ENCODE results near the gene ANO1.

Gene ANO1

DNA sequence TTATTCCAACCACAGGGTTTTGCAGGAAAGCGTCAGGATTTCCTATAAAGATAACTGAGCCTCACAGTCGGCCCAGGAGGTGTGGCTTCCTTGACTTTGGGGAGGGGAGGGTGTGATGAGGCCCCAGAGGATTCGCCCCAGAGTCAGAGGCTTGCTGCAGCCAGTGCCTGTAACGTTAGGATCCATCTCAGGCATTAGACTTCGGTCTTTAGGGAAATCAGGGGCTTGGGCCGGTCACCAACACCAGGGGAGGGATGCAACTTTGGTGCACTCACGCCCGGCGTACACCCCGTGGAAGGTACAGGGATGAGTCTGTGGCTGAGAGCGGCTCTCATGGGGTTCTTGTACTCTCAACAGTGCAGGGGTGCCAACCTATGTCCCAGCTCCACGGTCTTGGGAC is 5.7 kb upstream of the ANO1 start:
- TF ChIP-seq ZNF565 (CRISPR knock-in tag; conservative IDR thresholded peaks at IDR 0.05; ENCODE audit: low read depth) (no peak), CSDC2 (CRISPR knock-in tag; IDR thresholded peaks at IDR 0.05) (no peak)
- ATAC-seq = no peak

- TF ChIP-seq ZC3H10 (CRISPR knock-in tag; IDR thresholded peaks at IDR 0.05) (no peak), ZNF565 (CRISPR knock-in tag; conservative IDR thresholded peaks at IDR 0.05; ENCODE audit: low read depth) (no peak), CSDC2 (CRISPR knock-in tag; IDR thresholded peaks at IDR 0.05) (no peak), TSHZ2 (CRISPR knock-in tag; IDR thresholded peaks at IDR 0.05) (no peak), CSRNP3 (CRISPR knock-in tag; IDR thresholded peaks at IDR 0.05) (no peak), ZFP30 (CRISPR knock-in tag; IDR thresholded peaks at IDR 0.05) (no peak), RARB (CRISPR knock-in tag; IDR thresholded peaks at IDR 0.05) (no peak), GLIS3 (CRISPR knock-in tag; IDR thresholded peaks at IDR 0.05) (no peak)
- TF ChIP-seq, protein P1, sequence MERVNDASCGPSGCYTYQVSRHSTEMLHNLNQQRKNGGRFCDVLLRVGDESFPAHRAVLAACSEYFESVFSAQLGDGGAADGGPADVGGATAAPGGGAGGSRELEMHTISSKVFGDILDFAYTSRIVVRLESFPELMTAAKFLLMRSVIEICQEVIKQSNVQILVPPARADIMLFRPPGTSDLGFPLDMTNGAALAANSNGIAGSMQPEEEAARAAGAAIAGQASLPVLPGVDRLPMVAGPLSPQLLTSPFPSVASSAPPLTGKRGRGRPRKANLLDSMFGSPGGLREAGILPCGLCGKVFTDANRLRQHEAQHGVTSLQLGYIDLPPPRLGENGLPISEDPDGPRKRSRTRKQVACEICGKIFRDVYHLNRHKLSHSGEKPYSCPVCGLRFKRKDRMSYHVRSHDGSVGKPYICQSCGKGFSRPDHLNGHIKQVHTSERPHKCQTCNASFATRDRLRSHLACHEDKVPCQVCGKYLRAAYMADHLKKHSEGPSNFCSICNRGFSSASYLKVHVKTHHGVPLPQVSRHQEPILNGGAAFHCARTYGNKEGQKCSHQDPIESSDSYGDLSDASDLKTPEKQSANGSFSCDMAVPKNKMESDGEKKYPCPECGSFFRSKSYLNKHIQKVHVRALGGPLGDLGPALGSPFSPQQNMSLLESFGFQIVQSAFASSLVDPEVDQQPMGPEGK (CRISPR knock-in tag; IDR thresholded peaks at IDR 0.05; ENCODE audit: borderline replicate concordance) = no peak
- no peak for ATAC-seq
Observed at GRCh38 chr11:70072861-70073755, 5.0 kb upstream of the ANO1 start.

DNA sequence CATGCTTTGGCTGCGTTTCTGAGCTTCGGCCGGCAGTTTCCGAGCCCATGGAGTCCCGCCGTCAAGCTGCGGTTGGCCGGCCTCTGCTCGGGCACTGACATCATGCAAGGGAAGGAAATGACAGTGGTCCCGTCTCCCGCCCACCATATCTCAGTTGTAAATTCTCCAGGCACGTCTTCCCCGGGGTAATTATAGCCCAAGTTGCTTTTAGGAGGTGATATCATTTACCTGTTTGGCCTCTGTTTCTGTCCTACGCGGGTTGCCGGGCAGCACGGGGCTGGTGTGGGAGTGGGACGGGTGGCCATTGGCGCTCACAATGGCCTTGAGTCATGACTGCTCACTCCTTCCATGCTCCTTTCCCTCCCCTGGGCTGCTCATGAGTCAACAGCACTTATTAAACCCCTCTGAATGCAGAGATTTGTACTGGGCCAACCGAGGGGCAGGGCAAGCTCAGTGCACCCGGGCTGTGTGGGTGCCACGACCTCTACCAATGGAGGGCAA is 4.2 kb upstream of the ANO1 start:
- no peak for ATAC-seq
- TF ChIP-seq TSHZ2 (CRISPR knock-in tag; IDR thresholded peaks at IDR 0.05) (no peak), ESRRG (CRISPR knock-in tag; IDR thresholded peaks at IDR 0.05) (no peak), ZC3H10 (CRISPR knock-in tag; IDR thresholded peaks at IDR 0.05) (no peak), ZNF565 (CRISPR knock-in tag; conservative IDR thresholded peaks at IDR 0.05; ENCODE audit: low read depth) (no peak), RARB (CRISPR knock-in tag; IDR thresholded peaks at IDR 0.05) (no peak), ZNF8 (CRISPR knock-in tag; IDR thresholded peaks at IDR 0.05) (no peak), CSRNP3 (CRISPR knock-in tag; IDR thresholded peaks at IDR 0.05) (no peak), ZFP3 (CRISPR knock-in tag; IDR thresholded peaks at IDR 0.05) (no peak), BACH2 (CRISPR knock-in tag; IDR thresholded peaks at IDR 0.05; ENCODE audit: borderline replicate concordance) (no peak), TOX (CRISPR knock-in tag; IDR thresholded peaks at IDR 0.05; ENCODE audit: borderline replicate concordance) (no peak)
- TF ChIP-seq, protein P1 (CRISPR knock-in tag; IDR thresholded peaks at IDR 0.05; ENCODE audit: borderline replicate concordance) = no peak

Data from SK-N-SH treated with all-trans-retinoic acid at 6 μM for 48 hours (cell line).